ENCODE results near the gene DCDC2B. TPM values are rescaled to one million over a fixed set of nuclear protein-coding genes. Genes with fewer than 3 reads are reported as not detected.
A peak's percentile ranks its signal among the peaks of the same experiment; 100 is the strongest.

DCDC2B gene
- total and polyA plus RNA-seq, 8 donors = 1.6 to 3.8 (median 2.6) TPM; not detected in 1

- Histone ChIP-seq H3K36me3 (peaks cover 0 to 53% of the 10 kb centered on the region in 2 donors), H3K27me3 (no peaks in the 10 kb centered on the region), H3K4me3 (no peak overlapping the region), H3K9me3 (no peaks in the 10 kb centered on the region), H3K4me1 (peaks cover 10 to 22% of the 10 kb centered on the region in 2 donors), H3K27ac (peak overlapping the region in 1 of 2 donors; percentile 45)
- TF ChIP-seq, protein P1, sequence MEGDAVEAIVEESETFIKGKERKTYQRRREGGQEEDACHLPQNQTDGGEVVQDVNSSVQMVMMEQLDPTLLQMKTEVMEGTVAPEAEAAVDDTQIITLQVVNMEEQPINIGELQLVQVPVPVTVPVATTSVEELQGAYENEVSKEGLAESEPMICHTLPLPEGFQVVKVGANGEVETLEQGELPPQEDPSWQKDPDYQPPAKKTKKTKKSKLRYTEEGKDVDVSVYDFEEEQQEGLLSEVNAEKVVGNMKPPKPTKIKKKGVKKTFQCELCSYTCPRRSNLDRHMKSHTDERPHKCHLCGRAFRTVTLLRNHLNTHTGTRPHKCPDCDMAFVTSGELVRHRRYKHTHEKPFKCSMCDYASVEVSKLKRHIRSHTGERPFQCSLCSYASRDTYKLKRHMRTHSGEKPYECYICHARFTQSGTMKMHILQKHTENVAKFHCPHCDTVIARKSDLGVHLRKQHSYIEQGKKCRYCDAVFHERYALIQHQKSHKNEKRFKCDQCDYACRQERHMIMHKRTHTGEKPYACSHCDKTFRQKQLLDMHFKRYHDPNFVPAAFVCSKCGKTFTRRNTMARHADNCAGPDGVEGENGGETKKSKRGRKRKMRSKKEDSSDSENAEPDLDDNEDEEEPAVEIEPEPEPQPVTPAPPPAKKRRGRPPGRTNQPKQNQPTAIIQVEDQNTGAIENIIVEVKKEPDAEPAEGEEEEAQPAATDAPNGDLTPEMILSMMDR (IDR thresholded peaks at IDR 0.05) = no peak
- DNase-seq (no peak), ATAC-seq (no peak)
- intact Hi-C loops (cut with DNase I) = no loop called here
Measured at GRCh38 chr1:32216566-32216965, 7.7 kb downstream of the DCDC2B start.

DNA sequence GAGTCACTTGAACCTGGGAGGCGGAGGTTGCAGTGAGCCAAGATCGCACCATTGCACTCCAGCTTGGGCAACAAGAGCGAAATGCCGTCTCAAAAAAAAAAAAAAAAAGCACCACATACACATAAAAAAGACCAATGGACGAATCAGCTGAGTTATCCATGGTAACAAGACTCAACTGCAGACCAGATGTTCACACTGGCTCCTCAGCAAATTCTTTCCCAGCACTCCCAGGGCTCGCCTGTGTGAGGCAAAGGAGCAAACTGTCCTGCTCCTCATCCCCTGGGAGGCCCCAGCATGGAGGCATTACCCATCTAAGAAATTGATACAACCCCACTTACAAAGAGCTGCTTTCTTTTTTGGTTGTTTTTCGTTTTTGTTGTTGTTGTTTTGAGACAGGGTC lies 10.1 kb downstream of the DCDC2B start:
- intact Hi-C loops (cut with DNase I) = no loop called here
- ATAC-seq (no peak), DNase-seq (no peak)
- Histone ChIP-seq H3K27me3 (no peaks in the 10 kb centered on the region), H3K9me3 (no peaks in the 10 kb centered on the region), H3K27ac (no peak overlapping the region), H3K4me3 (no peak overlapping the region), H3K4me1 (peaks cover 22 to 35% of the 10 kb centered on the region in 2 donors), H3K36me3 (peaks cover 0 to 51% of the 10 kb centered on the region in 2 donors)
- TF ChIP-seq, protein P1 (IDR thresholded peaks at IDR 0.05) = no peak

- intact Hi-C loops (cut with DNase I) = no loop called here
- Histone ChIP-seq H3K4me1 (peaks cover 22 to 31% of the 10 kb centered on the region in 2 donors), H3K27ac (peak overlapping the region in 1 of 2 donors; percentile 87), H3K9me3 (no peaks in the 10 kb centered on the region), H3K27me3 (no peaks in the 10 kb centered on the region), H3K4me3 (peak overlapping the region; percentile 64 to 93), H3K36me3 (peaks cover 0 to 51% of the 10 kb centered on the region in 2 donors)
- TF ChIP-seq, protein P1 (IDR thresholded peaks at IDR 0.05) = no peak
- no peak for DNase-seq
- ATAC-seq = no peak
Measured at GRCh38 chr1:32220746-32221580, 12.1 kb downstream of the DCDC2B start.

GRCh38 chr1:32221581-32221979 lies 12.7 kb downstream of the DCDC2B start:
- TF ChIP-seq, protein P1 (IDR thresholded peaks at IDR 0.05) = no peak
- Histone ChIP-seq H3K4me3 (peak overlapping the region; percentile 64 to 93), H3K27ac (peak overlapping the region; percentile 75 to 87), H3K27me3 (no peaks in the 10 kb centered on the region), H3K9me3 (no peaks in the 10 kb centered on the region), H3K4me1 (peaks cover 22 to 28% of the 10 kb centered on the region in 2 donors), H3K36me3 (peaks cover 0 to 51% of the 10 kb centered on the region in 2 donors)
- ATAC-seq (no peak), DNase-seq (no peak)
- intact Hi-C loops (cut with DNase I) = no loop called here

DNA sequence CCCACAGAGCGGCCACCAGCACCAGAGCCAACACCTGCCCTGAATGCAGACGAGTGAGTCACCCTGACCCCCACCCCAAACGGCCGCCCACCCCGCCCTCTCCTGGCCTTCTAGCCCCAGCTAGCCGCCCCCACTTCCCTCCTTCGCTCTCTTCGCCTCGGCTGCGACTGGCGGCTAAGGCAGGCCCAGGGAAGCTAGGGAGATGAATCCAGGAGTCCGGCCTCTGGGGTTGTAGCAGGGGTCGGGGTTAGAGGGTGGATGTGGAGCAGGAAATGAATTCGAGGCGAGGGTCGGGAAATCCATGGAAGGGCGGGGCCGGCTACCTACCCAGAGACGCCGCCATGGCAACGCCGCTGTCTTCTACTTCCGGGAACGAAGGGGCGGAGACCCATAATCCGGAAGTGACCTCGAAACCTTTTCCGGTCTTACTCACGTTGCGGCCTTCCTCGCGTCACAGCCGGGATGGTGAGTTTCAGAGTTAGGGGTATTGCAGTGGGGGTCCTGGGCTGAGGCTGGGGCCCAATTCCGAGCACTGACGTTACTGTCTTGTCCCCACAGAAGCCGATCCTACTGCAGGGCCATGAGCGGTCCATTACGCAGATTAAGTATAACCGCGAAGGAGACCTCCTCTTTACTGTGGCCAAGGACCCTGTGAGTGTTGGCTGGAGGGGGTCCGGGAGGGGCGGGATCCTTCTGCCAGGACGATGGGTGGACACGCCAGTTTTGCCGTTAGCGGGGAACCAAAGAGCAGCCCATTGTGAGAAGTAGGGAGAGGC lies 13.3 kb downstream of the DCDC2B start, which contains the start of the genes EIF3I and TMEM234:
Gene EIF3I (plus strand): TSS at position 428 of the 776 bp plus-strand sequence. CDS start 35 bp downstream, at position 463.
Gene TMEM234 (minus strand): TSS at position 374 of the 776 bp plus-strand sequence. CDS start 31 bp downstream, at position 343.
- Histone ChIP-seq H3K4me1 (peaks cover 22 to 28% of the 10 kb centered on the region in 2 donors), H3K27me3 (no peaks in the 10 kb centered on the region), H3K9me3 (no peaks in the 10 kb centered on the region), H3K27ac (peak within 1 kb of the TSS; percentile 75 to 87), H3K36me3 (peaks cover 0 to 51% of the 10 kb centered on the region in 2 donors), H3K4me3 (peak within 1 kb of the TSS; percentile 64 to 93)
- intact Hi-C loops (cut with DNase I) = no loop called here
- ATAC-seq = peak; percentile 98
- TF ChIP-seq, protein P1 (IDR thresholded peaks at IDR 0.05) = no peak
- peak; percentile 92 to 95 (median 94) for DNase-seq

Measured in left lung (tissue), 10 donors.